ENCODE data around the gene SPINK9. TPM values are rescaled to one million over a fixed set of nuclear protein-coding genes. Genes with fewer than 3 reads are reported as not detected.

The SPINK9 gene
- total RNA-seq, 1 donor: not detected

DNA sequence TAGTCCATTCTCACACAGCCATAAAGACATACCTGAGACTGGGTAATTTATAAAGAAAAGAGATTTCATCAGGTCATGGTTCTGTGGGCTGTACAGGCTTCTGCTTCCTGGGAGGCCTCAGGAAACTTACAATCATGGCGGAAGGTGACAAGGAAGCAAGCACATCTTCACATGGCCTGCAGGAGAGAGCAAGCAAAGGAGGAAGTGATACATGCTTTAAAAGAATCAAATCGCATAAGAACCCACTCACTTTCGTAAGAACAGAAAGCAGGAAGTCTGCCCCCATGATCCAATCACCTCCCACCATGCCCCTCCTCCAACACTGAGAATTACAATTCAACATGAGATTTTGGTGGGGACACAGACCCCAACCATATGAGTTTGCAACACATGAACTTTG lies 43.3 kb downstream of the SPINK9 start:
- DNase-seq (ENCODE audit: low read depth): no peak
- TF ChIP-seq CTCF (IDR thresholded peaks at IDR 0.05; ENCODE audit: insufficient read depth, low read depth, low read length): no peak
- H3K4me3 ChIP-seq (ENCODE audit: low read depth, low read length): no peak overlapping the region

DNA sequence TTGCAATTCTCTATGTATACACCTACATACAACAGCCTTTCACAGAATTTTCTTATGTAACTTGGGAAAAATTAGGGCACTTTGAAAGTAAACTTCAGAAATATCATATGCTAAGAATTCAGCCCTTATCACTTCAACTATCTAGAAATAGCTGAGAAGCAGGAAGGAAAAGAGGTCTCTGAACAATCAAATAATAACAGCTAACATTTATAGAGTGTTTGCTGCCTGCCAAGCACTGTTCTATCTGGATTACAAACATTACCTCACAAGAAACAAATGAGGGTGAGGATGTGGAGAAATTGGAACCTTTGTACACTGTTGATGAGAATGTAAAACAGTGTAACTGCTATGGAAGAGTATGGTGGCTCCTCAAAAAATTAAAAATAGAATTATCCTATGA lies 44.0 kb downstream of the SPINK9 start:
- H3K4me3 ChIP-seq (ENCODE audit: low read depth, low read length): no peak overlapping the region
- DNase-seq (ENCODE audit: low read depth): no peak
- no peak for TF ChIP-seq CTCF (IDR thresholded peaks at IDR 0.05; ENCODE audit: insufficient read depth, low read depth, low read length)

- DNase-seq (ENCODE audit: low read depth): no peak
- TF ChIP-seq CTCF (IDR thresholded peaks at IDR 0.05; ENCODE audit: insufficient read depth, low read depth, low read length): no peak
- no peak overlapping the region for H3K4me3 ChIP-seq (ENCODE audit: low read depth, low read length)
Observed at GRCh38 chr5:148381906-148382305, 46.5 kb downstream of the SPINK9 start.

- TF ChIP-seq CTCF (IDR thresholded peaks at IDR 0.05; ENCODE audit: insufficient read depth, low read depth, low read length): no peak
- DNase-seq (ENCODE audit: low read depth): no peak
- H3K4me3 ChIP-seq (ENCODE audit: low read depth, low read length): peak overlapping the region; percentile 88
Observed at GRCh38 chr5:148382961-148383360, 47.6 kb downstream of the SPINK9 start.

DNA sequence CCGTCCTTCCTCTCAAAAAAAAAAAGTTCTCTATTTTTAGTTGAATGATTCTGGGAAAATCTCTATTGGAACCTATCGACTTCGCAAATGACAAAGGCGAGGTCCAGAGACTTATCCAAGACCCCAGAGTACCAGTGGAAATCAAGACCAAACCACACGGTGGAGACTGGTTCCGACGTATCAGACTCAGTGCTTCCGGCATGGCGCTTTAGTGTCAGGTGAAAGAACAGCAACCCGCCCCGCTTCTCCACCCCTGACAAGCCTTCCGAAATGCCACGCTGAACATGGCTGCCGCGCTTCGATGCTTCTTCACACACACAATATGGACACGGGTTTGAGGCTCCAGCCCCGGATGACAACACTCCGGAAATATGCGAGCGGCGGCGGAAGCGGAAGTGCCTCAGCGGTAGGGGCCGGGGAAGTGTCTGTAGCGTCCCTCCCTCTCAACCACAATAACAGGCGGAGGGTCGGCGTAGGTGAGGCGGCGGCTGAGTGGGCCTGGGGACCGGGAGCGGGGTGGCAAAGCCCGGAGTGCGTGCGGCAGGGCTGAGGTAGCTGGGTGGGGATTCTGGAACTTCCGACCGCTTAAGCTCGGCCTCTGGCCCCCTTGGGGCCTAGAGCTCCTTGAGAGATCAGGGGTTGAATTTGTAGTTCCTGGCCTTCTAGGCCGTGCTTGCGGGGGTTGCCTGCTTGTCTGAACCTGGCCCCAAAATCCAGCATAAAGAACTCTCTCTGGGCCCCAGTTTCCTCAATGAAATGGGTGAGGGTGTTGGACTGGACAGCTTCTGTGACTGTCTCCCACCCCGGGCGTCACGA lies 48.4 kb downstream of the SPINK9 start, which contains the start of gene FBXO38:
TSS of gene FBXO38 (plus strand) at position 395 of the 816 bp plus-strand sequence. CDS start 10,819 bp downstream, outside the sequence.
- TF ChIP-seq CTCF (IDR thresholded peaks at IDR 0.05; ENCODE audit: insufficient read depth, low read depth, low read length): peak; percentile 7
- H3K4me3 ChIP-seq (ENCODE audit: low read depth, low read length): peak within 1 kb of the TSS; percentile 88
- peak; percentile 96 for DNase-seq (ENCODE audit: low read depth)

DNA sequence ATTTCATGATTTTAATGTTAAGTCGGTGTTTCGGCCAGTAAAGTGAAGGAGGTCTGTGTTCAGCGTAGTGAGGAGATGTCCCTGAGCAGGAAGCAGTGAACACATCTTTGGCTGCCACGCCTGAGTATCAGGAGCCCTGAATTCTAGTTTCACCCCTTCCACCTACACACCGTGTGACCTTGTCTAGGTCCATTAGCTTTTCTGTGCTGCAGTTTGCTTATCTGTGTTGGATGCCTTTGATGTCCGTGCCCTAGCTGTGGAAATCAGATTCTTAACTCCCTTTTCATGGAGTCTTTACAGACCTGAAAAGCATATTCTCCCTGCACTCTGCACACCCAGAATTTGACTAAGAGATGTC lies 49.0 kb downstream of the SPINK9 start:
- peak overlapping the region; percentile 88 for H3K4me3 ChIP-seq (ENCODE audit: low read depth, low read length)
- TF ChIP-seq CTCF (IDR thresholded peaks at IDR 0.05; ENCODE audit: insufficient read depth, low read depth, low read length): no peak
- DNase-seq (ENCODE audit: low read depth): no peak

All from fibroblast of villous mesenchyme (primary cell).